IMR-90 (cell line): ENCODE measurements around the gene TXK. TPM values are rescaled to one million over a fixed set of nuclear protein-coding genes. Genes with fewer than 3 reads are reported as not detected.

Experiments
- ATAC-seq: fragments of 200-7000 bp; cut with Tn5 transposase; 2 replicates; pipeline ENCODE4 v1.9.1; 2020; ENCODE audit warnings: low read depth, mild to moderate bottlenecking, moderate library complexity
- BruUV-seq: library from RNA; stranded (reverse); fragments of 400-500 nt; replicated peaks from 2 replicates; lab custom pipeline; 2021; lab: Mats Ljungman, UMichigan
- CTCF ChIA-PET: fragments of 300-600 bp; formaldehyde crosslinking; extraction: SDS; loops from one replicate; lab custom pipeline; 2021; ENCODE audit warnings: antibody characterized with exemption; lab: Yijun Ruan, JAX
- POLR2A ChIA-PET: fragments of 300-600 bp; sonication (Branson Sonifier 250); formaldehyde crosslinking; loops from one replicate; lab custom pipeline; 2022; ENCODE audit warnings: antibody characterized with exemption; ENCODE audit not compliant: unreplicated experiment; lab: Charles Lee
- DNase-seq: peaks from one replicate; pipeline ENCODE4 v3.0.0; 2013
- H2AFZ ChIP-seq: replicated peaks from 2 replicates; pipeline ENCODE3; 2013; ENCODE audit warnings: low read length, mild to moderate bottlenecking; ENCODE audit not compliant: poor library complexity
- H2AK5ac ChIP-seq: 2 replicates; pipeline ENCODE4 v1.6.1; 2013; ENCODE audit warnings: low read depth, low read length, inconsistent platforms
- H2AK9ac ChIP-seq: replicated peaks from 2 replicates; pipeline ENCODE3; 2013; ENCODE audit warnings: mild to moderate bottlenecking, low read depth, low read length, moderate library complexity; ENCODE audit not compliant: poor library complexity
- H2BK120ac ChIP-seq: 2 replicates; pipeline ENCODE4 v1.6.1; 2013; ENCODE audit warnings: low read depth, low read length, inconsistent platforms
- H2BK15ac ChIP-seq: 3 replicates; pipeline ENCODE4 v1.6.1; 2013; ENCODE audit warnings: low read depth, low read length, inconsistent platforms
- H2BK20ac ChIP-seq: 2 replicates; pipeline ENCODE4 v1.6.1; 2013; ENCODE audit warnings: low read depth, mild to moderate bottlenecking, inconsistent platforms, low read length, moderate library complexity
- H2BK5ac ChIP-seq: 2 replicates; pipeline ENCODE4 v1.6.1; 2013; ENCODE audit warnings: mild to moderate bottlenecking, low read depth, low read length, inconsistent platforms; ENCODE audit not compliant: poor library complexity, severe bottlenecking
- H3K14ac ChIP-seq: replicated peaks from 2 replicates; pipeline ENCODE4 v1.6.1; 2013; ENCODE audit warnings: low read depth, low read length, inconsistent platforms
- H3K18ac ChIP-seq: 2 replicates; pipeline ENCODE4 v1.6.1; 2013; ENCODE audit warnings: low read depth, low read length, control low read depth
- H3K23ac ChIP-seq: 2 replicates; pipeline ENCODE4 v1.6.1; 2013; ENCODE audit warnings: low read depth, low read length, inconsistent platforms
- H3K27ac ChIP-seq: 2 replicates; pipeline ENCODE4 v1.5.1; 2013; ENCODE audit warnings: mild to moderate bottlenecking, control low read depth, low read length; ENCODE audit not compliant: insufficient read depth
- H3K27me3 ChIP-seq: 2 replicates; pipeline ENCODE4 v1.6.1; 2013; ENCODE audit warnings: low read length; ENCODE audit not compliant: control insufficient read depth, insufficient read depth
- H3K36me3 ChIP-seq: 2 replicates; pipeline ENCODE4 v1.6.1; 2013; ENCODE audit warnings: low read length, mixed read lengths; ENCODE audit not compliant: control insufficient read depth, insufficient read depth
- H3K4ac ChIP-seq: 2 replicates; pipeline ENCODE4 v1.6.1; 2013; ENCODE audit warnings: low read depth, low read length, inconsistent platforms
- H3K4me1 ChIP-seq: 2 replicates; pipeline ENCODE4 v1.6.1; 2013; ENCODE audit warnings: low read length, mixed read lengths; ENCODE audit not compliant: control insufficient read depth, insufficient read depth
- H3K4me2 ChIP-seq: 2 replicates; pipeline ENCODE4 v1.6.1; 2013; ENCODE audit warnings: low read depth, mild to moderate bottlenecking, control low read depth, low read length, moderate library complexity
- H3K4me3 ChIP-seq: 2 replicates; pipeline ENCODE4 v1.5.1; 2013; ENCODE audit warnings: low read depth, mild to moderate bottlenecking, control low read depth, low read length, moderate library complexity; ENCODE audit not compliant: insufficient read depth
- H3K56ac ChIP-seq: 2 replicates; pipeline ENCODE4 v1.6.1; 2013; ENCODE audit warnings: low read length, inconsistent platforms; ENCODE audit not compliant: insufficient read depth; ENCODE audit errors: extremely low read depth
- H3K79me1 ChIP-seq, 2 experiments: 2 replicates each; pipeline ENCODE4 v1.6.1; 2013; ENCODE audit warnings: low read length in 2 of 2, inconsistent platforms in 1 of 2, low read depth in 1 of 2
- H3K9ac ChIP-seq: 2 replicates; pipeline ENCODE4 v1.6.1; 2013; ENCODE audit warnings: low read depth, low read length, control low read depth
- H3K9me1 ChIP-seq: 2 replicates; pipeline ENCODE4 v1.6.1; 2013; ENCODE audit warnings: low read length, inconsistent platforms; ENCODE audit not compliant: insufficient read depth
- H3K9me3 ChIP-seq: 2 replicates; pipeline ENCODE4 v1.6.1; 2013; ENCODE audit warnings: low read length; ENCODE audit not compliant: control insufficient read depth, insufficient read depth
- H4K20me1 ChIP-seq: 2 replicates; pipeline ENCODE4 v1.6.1; 2013; ENCODE audit warnings: low read length, inconsistent platforms; ENCODE audit not compliant: insufficient read depth
- H4K5ac ChIP-seq: 2 replicates; pipeline ENCODE4 v1.6.1; 2013; ENCODE audit warnings: mild to moderate bottlenecking, low read depth, low read length, control low read depth
- H4K8ac ChIP-seq, 2 experiments: 2 replicates each; pipeline ENCODE4 v1.6.1; 2013; ENCODE audit warnings: low read depth in 2 of 2, low read length in 2 of 2, control low read depth in 1 of 2, inconsistent platforms in 1 of 2
- H4K91ac ChIP-seq: 2 replicates; pipeline ENCODE4 v1.6.1; 2013; ENCODE audit warnings: low read depth, low read length, inconsistent platforms; ENCODE audit not compliant: insufficient read depth
- BHLHE40 ChIP-seq: fragments of 150-350 bp; IDR thresholded peaks from 2 replicates; pipeline ENCODE4 v1.6.1; 2016; ENCODE audit warnings: mild to moderate bottlenecking, low read depth, low read length
- CEBPB ChIP-seq: IDR thresholded peaks from 2 replicates; pipeline ENCODE4 v1.6.1; 2012; ENCODE audit warnings: low read depth, low read length, improper control_type of control experiment
- CHD1 ChIP-seq: IDR thresholded peaks from 2 replicates; pipeline ENCODE4 v1.6.1; 2012; ENCODE audit warnings: low read depth, low read length, improper control_type of control experiment
- ELK1 ChIP-seq: fragments of 150-350 bp; IDR thresholded peaks from 2 replicates; pipeline ENCODE4 v1.6.1; 2016; ENCODE audit warnings: low read depth, mild to moderate bottlenecking, low read length, moderate library complexity, borderline replicate concordance
- FOS ChIP-seq: fragments of 150-350 bp; IDR thresholded peaks from 2 replicates; pipeline ENCODE4 v1.6.1; 2016; ENCODE audit warnings: low read depth, low read length
- MAFK ChIP-seq: IDR thresholded peaks from 2 replicates; pipeline ENCODE4 v1.6.1; 2012; ENCODE audit warnings: low read depth, low read length, improper control_type of control experiment
- MAZ ChIP-seq: IDR thresholded peaks from 2 replicates; pipeline ENCODE4 v1.6.1; 2012; ENCODE audit warnings: low read depth, mild to moderate bottlenecking, low read length, improper control_type of control experiment, moderate library complexity, borderline replicate concordance
- MXI1 ChIP-seq: IDR thresholded peaks from 2 replicates; pipeline ENCODE4 v1.6.1; 2012; ENCODE audit warnings: low read depth, mild to moderate bottlenecking, low read length, moderate library complexity, borderline replicate concordance
- NFE2L2 ChIP-seq: fragments of 150-350 bp; IDR thresholded peaks from 2 replicates; pipeline ENCODE4 v1.6.1; 2016; ENCODE audit warnings: low read depth, mild to moderate bottlenecking, low read length
- POLR2A ChIP-seq: IDR thresholded peaks from 2 replicates; pipeline ENCODE4 v1.6.1; 2012; ENCODE audit warnings: mild to moderate bottlenecking, low read depth, low read length
- RAD21 ChIP-seq: IDR thresholded peaks from 2 replicates; pipeline ENCODE4 v1.6.1; 2012; ENCODE audit warnings: low read length, improper control_type of control experiment
- RCOR1 ChIP-seq: IDR thresholded peaks from 2 replicates; pipeline ENCODE4 v1.6.1; 2012; ENCODE audit warnings: mild to moderate bottlenecking, low read length, improper control_type of control experiment; ENCODE audit not compliant: insufficient replicate concordance
- RFX5 ChIP-seq: IDR thresholded peaks from 2 replicates; pipeline ENCODE4 v1.8.0; 2012; ENCODE audit warnings: low read depth, mild to moderate bottlenecking, low read length, moderate library complexity
- SMC3 ChIP-seq: fragments of 150-350 bp; IDR thresholded peaks from 2 replicates; pipeline ENCODE4 v1.6.1; 2016; ENCODE audit warnings: low read depth, mild to moderate bottlenecking, antibody characterized with exemption, low read length, moderate library complexity
- WGBS, 2 experiments: methylation state at CpG; one replicate each; pipeline versions ENCODE4 v1.1.5 to v1.1.7; 2013; ENCODE audit warnings: missing lambda C conversion rate in 2 of 2; ENCODE audit not compliant: insufficient read length in 1 of 2; ENCODE audit errors: extremely low coverage in 2 of 2; 5-methylcytosine and 5-hydroxymethylcytosine counted together
- dilution Hi-C: fragments of 300-500 bp; cut with HindIII; formaldehyde crosslinking; loops from one replicate; pipeline ENCODE4 v1.14.3; 2018; ENCODE audit warnings: low sequenced_read_pairs; ENCODE audit not compliant: unreplicated experiment
- in situ Hi-C: fragments of 300-500 bp; cut with MboI; formaldehyde crosslinking; loops from 3 replicates; pipeline ENCODE4 v1.14.3; 2019; ENCODE audit warnings: low sequenced_read_pairs, inconsistent platforms, mixed read lengths
- intact Hi-C: fragments of 100-400 bp; cut with micrococcal nuclease; formaldehyde crosslinking; loops from 2 replicates; pipeline ENCODE4 v1.10.0; 2022
- polyA plus RNA-seq, 3 experiments: library from polyadenylated mRNA; depleted of rRNA; stranded (reverse); fragments of >200 nt; gene quantifications; 2 replicates each; pipeline ENCODE4 v1.2.3, GENCODE V29; 2012; ENCODE audit warnings: low replicate concordance in 1 of 3
- total RNA-seq: library from RNA; depleted of rRNA; stranded (reverse); fragments of >200 nt; gene quantifications from 2 replicates; pipeline ENCODE4 v1.2.3, GENCODE V29; 2012
- TF ChIP-seq, protein P1 (sequence below): fragments of 150-350 bp; IDR thresholded peaks from 2 replicates; pipeline ENCODE4 v1.6.1; 2017; ENCODE audit warnings: mild to moderate bottlenecking, antibody characterized with exemption, low read length, low read depth
- TF ChIP-seq, protein P2 (sequence below): conservative IDR thresholded peaks from 2 replicates; pipeline ENCODE4 v1.5.1; 2012; ENCODE audit warnings: mild to moderate bottlenecking, low read depth, low read length, improper control_type of control experiment

TXK gene
- total and polyA plus RNA-seq, 2 of the 4 experiments (the other 2 are of a cell fraction), result not detected

DNA sequence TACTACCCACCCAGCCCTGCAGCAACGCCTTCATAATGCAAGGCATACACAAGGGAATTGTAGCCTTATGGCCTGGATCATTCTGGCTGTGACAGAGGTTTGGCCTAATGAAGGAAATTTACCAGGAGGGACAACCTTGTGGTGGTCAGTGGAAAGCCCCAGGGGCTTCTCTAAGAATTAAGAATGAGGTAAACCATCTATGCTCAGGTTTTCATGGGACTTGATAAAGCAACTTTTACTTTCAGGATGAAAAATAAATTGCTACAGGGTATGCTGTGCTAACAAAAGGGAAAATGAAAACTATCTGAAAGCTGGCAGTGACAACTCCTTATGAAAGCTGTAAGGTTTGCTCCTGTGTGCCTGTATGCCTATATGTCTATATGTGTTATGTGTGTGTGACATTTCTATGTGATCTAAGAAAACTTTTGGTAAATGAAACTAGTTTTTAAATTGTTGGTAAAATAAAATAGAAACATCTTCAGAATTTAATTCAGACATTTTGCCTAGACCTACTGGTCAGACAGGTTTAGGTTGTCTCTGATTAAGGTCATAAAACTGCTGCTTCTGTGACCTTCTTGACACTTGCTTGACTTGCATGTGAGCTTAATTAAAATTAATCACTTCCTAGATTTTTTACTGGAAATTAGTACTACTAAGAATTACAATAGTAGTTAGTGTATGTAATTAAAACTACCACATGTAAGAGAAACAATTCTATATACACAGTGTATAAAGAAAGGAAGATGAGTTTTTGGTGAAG is 19.9 kb upstream of the TXK start:
- in situ Hi-C loops (no loop called here), dilution Hi-C loops (no loop called here), intact Hi-C loops (no loop called here)
- Histone ChIP-seq H3K9me1 (0 out of 2 replicates have a peak, but pooled peaks cover 3% of the 10 kb centered on the region), H3K9me3 (peaks cover 8% of the 10 kb centered on the region), H3K9ac (no peak overlapping the region), H2AK5ac (no peak overlapping the region), H3K36me3 (no peaks in the 10 kb centered on the region), H3K4ac (no peak overlapping the region), H3K79me1 (no peaks in the 10 kb centered on the region), H2BK120ac (no peak overlapping the region), H3K23ac (no peak overlapping the region), H3K56ac (no peak overlapping the region), H2BK20ac (no peak overlapping the region), H4K5ac (no peak overlapping the region), H3K4me3 (no peak overlapping the region), H3K18ac (no peak overlapping the region), H3K4me2 (no peak overlapping the region), H4K91ac (no peak overlapping the region), H2BK5ac (no peak overlapping the region), H3K14ac (no peak overlapping the region), H4K8ac (no peak overlapping the region), H3K27ac (no peak overlapping the region), H2AK9ac (no peak overlapping the region), H4K20me1 (no peaks in the 10 kb centered on the region), H3K27me3 (no peaks in the 10 kb centered on the region), H2AFZ (no peak overlapping the region), H3K4me1 (no peaks in the 10 kb centered on the region; the same call in 1 of the 2 replicates), H2BK15ac (no peak overlapping the region)
- DNase-seq (no peak), ATAC-seq (no peak)
- TF ChIP-seq RCOR1, result no peak
- TF ChIP-seq MXI1, result no peak
- no peak for TF ChIP-seq SMC3
- no peak for TF ChIP-seq MAFK
- TF ChIP-seq CHD1, result no peak
- TF ChIP-seq MAZ, result no peak
- TF ChIP-seq NFE2L2, result no peak
- no peak for TF ChIP-seq CEBPB
- TF ChIP-seq, protein P1, sequence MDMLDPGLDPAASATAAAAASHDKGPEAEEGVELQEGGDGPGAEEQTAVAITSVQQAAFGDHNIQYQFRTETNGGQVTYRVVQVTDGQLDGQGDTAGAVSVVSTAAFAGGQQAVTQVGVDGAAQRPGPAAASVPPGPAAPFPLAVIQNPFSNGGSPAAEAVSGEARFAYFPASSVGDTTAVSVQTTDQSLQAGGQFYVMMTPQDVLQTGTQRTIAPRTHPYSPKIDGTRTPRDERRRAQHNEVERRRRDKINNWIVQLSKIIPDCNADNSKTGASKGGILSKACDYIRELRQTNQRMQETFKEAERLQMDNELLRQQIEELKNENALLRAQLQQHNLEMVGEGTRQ, result no peak
- TF ChIP-seq POLR2A, result no peak
- TF ChIP-seq RFX5, result no peak
- TF ChIP-seq, protein P2, sequence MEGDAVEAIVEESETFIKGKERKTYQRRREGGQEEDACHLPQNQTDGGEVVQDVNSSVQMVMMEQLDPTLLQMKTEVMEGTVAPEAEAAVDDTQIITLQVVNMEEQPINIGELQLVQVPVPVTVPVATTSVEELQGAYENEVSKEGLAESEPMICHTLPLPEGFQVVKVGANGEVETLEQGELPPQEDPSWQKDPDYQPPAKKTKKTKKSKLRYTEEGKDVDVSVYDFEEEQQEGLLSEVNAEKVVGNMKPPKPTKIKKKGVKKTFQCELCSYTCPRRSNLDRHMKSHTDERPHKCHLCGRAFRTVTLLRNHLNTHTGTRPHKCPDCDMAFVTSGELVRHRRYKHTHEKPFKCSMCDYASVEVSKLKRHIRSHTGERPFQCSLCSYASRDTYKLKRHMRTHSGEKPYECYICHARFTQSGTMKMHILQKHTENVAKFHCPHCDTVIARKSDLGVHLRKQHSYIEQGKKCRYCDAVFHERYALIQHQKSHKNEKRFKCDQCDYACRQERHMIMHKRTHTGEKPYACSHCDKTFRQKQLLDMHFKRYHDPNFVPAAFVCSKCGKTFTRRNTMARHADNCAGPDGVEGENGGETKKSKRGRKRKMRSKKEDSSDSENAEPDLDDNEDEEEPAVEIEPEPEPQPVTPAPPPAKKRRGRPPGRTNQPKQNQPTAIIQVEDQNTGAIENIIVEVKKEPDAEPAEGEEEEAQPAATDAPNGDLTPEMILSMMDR, result no peak
- no peak for TF ChIP-seq FOS
- no peak for TF ChIP-seq BHLHE40
- TF ChIP-seq ELK1, result no peak
- TF ChIP-seq RAD21, result no peak
- no CpG with 5 or more reads among the region's 1 CpG for WGBS, 2 experiments
- POLR2A ChIA-PET, result no interaction called here
- CTCF ChIA-PET, result no interaction called here
- no TSS peak for BruUV-seq
